HepG2 (cell line): Measurements from ENCODE around the gene MED15. TPM values are rescaled to one million over a fixed set of nuclear protein-coding genes. Genes with fewer than 3 reads are reported as not detected.
"Not testable (repeated sequence)": the region's sequence is repeated elsewhere in the genome, so short reads cannot be mapped to it uniquely, and the experiment has no call there.

ENCODE experiments used
- ATAC-seq: fragments of 200-7000 bp; cut with Tn5 transposase; 3 replicates; pipeline ENCODE4 v1.9.1; 2020; ENCODE audit warnings: mild to moderate bottlenecking, moderate library complexity
- BruUV-seq: library from RNA; stranded (reverse); fragments of 400-500 nt; replicated peaks from 2 replicates; lab custom pipeline; 2021; lab: Mats Ljungman, UMichigan
- CTCF ChIA-PET: fragments of 300-600 bp; formaldehyde crosslinking; extraction: SDS; loops from one replicate; lab custom pipeline; 2021; ENCODE audit warnings: low total read pairs, inconsistent platforms, low intra/inter-chr PET ratio; lab: Yijun Ruan, JAX
- POLR2A ChIA-PET: fragments of 350-600 bp; sonication (Branson Sonifier 250); formaldehyde crosslinking; loops from one replicate; lab custom pipeline; 2020; ENCODE audit warnings: antibody characterized with exemption, inconsistent platforms; lab: Yijun Ruan, JAX
- DNase-seq: peaks from one replicate; pipeline ENCODE4 v3.0.0-alpha.2; 2015; ENCODE audit warnings: low spot score
- FAIRE-seq: peaks from 3 replicates; lab custom pipeline; 2011; peaks lifted over from hg19 to GRCh38; lab: Jason Lieb, UNC
- H2AFZ ChIP-seq: one replicate; pipeline ENCODE4 v1.6.1; 2011; ENCODE audit warnings: low read length, inconsistent platforms
- H3K27ac ChIP-seq: fragments of 300-600 bp; 3 replicates; pipeline ENCODE4 v1.8.0; 2011; ENCODE audit warnings: mixed run types, mild to moderate bottlenecking, mixed read lengths, low read length, inconsistent platforms; ENCODE audit not compliant: insufficient read depth; ENCODE audit errors: extremely low read length
- H3K27me3 ChIP-seq, 2 experiments: fragments of 200-600 bp in 1 of 2; 2 replicates in 1 of 2; 3 replicates in 1 of 2; pipeline versions ENCODE4 v1.6.0 to v1.8.0; 2011; ENCODE audit warnings: low read length in 2 of 2, mild to moderate bottlenecking in 2 of 2, moderate library complexity in 2 of 2, inconsistent platforms in 1 of 2; ENCODE audit not compliant: insufficient read depth in 2 of 2, control insufficient read depth in 1 of 2
- H3K36me3 ChIP-seq, 2 experiments: fragments of 200-600 bp in 1 of 2; replicated peaks in 1 of 2; 2 replicates in 1 of 2; 3 replicates in 1 of 2; pipeline versions ENCODE4 v1.5.1 to v1.8.0; 2011; ENCODE audit warnings: low read length in 2 of 2, inconsistent platforms in 1 of 2; ENCODE audit not compliant: insufficient read depth in 2 of 2, control insufficient read depth in 1 of 2
- H3K4me1 ChIP-seq: 2 replicates; pipeline ENCODE4 v1.5.1; 2012; ENCODE audit warnings: low read length, inconsistent platforms; ENCODE audit not compliant: insufficient read depth
- H3K4me2 ChIP-seq: 2 replicates; pipeline ENCODE4 v1.6.0; 2011; ENCODE audit warnings: low read depth, low read length, inconsistent platforms
- H3K4me3 ChIP-seq, 3 experiments: fragments of 200-600 bp in 1 of 3; sonication (generic), shearing (Covaris generic) in 1 of 3; replicated peaks in 1 of 3; 2 replicates each; pipeline ENCODE4 v1.5.1; 2011 to 2016; ENCODE audit warnings: low read length in 3 of 3, inconsistent platforms in 2 of 3, low read depth in 2 of 3, mild to moderate bottlenecking in 2 of 3, control low read depth in 1 of 3, mixed read lengths in 1 of 3; ENCODE audit not compliant: insufficient read depth in 1 of 3
- H3K79me2 ChIP-seq: one replicate; pipeline ENCODE4 v1.6.1; 2011; ENCODE audit warnings: low read length, inconsistent platforms; ENCODE audit not compliant: insufficient read depth
- H3K9ac ChIP-seq: 2 replicates; pipeline ENCODE4 v1.6.0; 2011; ENCODE audit warnings: mild to moderate bottlenecking, low read depth, low read length, inconsistent platforms; ENCODE audit not compliant: insufficient read depth
- H3K9me3 ChIP-seq: 2 replicates; pipeline ENCODE4 v1.5.1; 2012; ENCODE audit warnings: mild to moderate bottlenecking, low read length
- H4K20me1 ChIP-seq: 2 replicates; pipeline ENCODE4 v1.6.0; 2011; ENCODE audit warnings: inconsistent platforms, mild to moderate bottlenecking, low read length, moderate library complexity; ENCODE audit not compliant: insufficient read depth
- GATA4 ChIP-seq: sonication (generic); IDR thresholded peaks from 2 replicates; pipeline ENCODE4 v1.6.1; 2016; ENCODE audit warnings: antibody characterized with exemption, low read depth, borderline replicate concordance
- MTF2 ChIP-seq: sonication (generic); formaldehyde crosslinking; IDR thresholded peaks from 2 replicates; pipeline ENCODE4 v1.5.0; 2020; ENCODE audit warnings: missing genetic modification reagents, borderline replicate concordance
- NCOA1 ChIP-seq: sonication (generic); formaldehyde crosslinking; IDR thresholded peaks from 2 replicates; pipeline ENCODE4 v1.9.0; 2021; ENCODE audit warnings: missing genetic modification reagents
- SRY ChIP-seq: sonication (generic); formaldehyde crosslinking; IDR thresholded peaks from 2 replicates; pipeline ENCODE4 v1.8.0; 2022; ENCODE audit warnings: mild to moderate bottlenecking, missing genetic modification reagents
- TP53 ChIP-seq: sonication (generic); formaldehyde crosslinking; conservative IDR thresholded peaks from 2 replicates; pipeline ENCODE4 v1.4.0; 2020; ENCODE audit warnings: missing genetic modification reagents
- WIZ ChIP-seq: sonication (generic); formaldehyde crosslinking; IDR thresholded peaks from 2 replicates; pipeline ENCODE4 v1.5.1; 2020; ENCODE audit warnings: mild to moderate bottlenecking, missing genetic modification reagents
- ZC3H4 ChIP-seq: sonication (generic); formaldehyde crosslinking; IDR thresholded peaks from 2 replicates; pipeline ENCODE4 v1.4.0; 2020; ENCODE audit warnings: missing genetic modification reagents, borderline replicate concordance
- ZEB1 ChIP-seq: IDR thresholded peaks from 2 replicates; pipeline ENCODE4 v1.6.1; 2012; ENCODE audit warnings: mild to moderate bottlenecking, low read depth, inconsistent platforms; ENCODE audit not compliant: insufficient replicate concordance
- ZKSCAN1 ChIP-seq: fragments of 150-350 bp; IDR thresholded peaks from 2 replicates; pipeline ENCODE4 v1.6.1; 2014; ENCODE audit warnings: low read length
- ZNF484 ChIP-seq: sonication (generic); formaldehyde crosslinking; IDR thresholded peaks from 2 replicates; pipeline ENCODE4 v1.5.1; 2020; ENCODE audit warnings: mild to moderate bottlenecking, low read depth, missing genetic modification reagents, borderline replicate concordance
- ZNF576 ChIP-seq: sonication (generic); formaldehyde crosslinking; IDR thresholded peaks from 2 replicates; pipeline ENCODE4 v1.4.0; 2020; ENCODE audit warnings: mild to moderate bottlenecking, missing genetic modification reagents
- ZNF670 ChIP-seq: sonication (generic); formaldehyde crosslinking; IDR thresholded peaks from 2 replicates; pipeline ENCODE4 v1.8.0; 2022; ENCODE audit warnings: mild to moderate bottlenecking, missing genetic modification reagents, borderline replicate concordance
- ZNF720 ChIP-seq: sonication (generic); formaldehyde crosslinking; IDR thresholded peaks from 2 replicates; pipeline ENCODE4 v1.4.0; 2020; ENCODE audit warnings: missing genetic modification reagents
- ZNF766 ChIP-seq: sonication (generic); formaldehyde crosslinking; IDR thresholded peaks from 2 replicates; pipeline ENCODE4 v1.5.0; 2020; ENCODE audit warnings: missing genetic modification reagents, borderline replicate concordance
- ZNF879 ChIP-seq: sonication (generic); formaldehyde crosslinking; IDR thresholded peaks from 2 replicates; pipeline ENCODE4 v1.8.1; 2023; ENCODE audit warnings: missing genetic modification reagents
- WGBS: methylation state at CpG from one replicate; pipeline ENCODE4 v1.1.6; 2017; ENCODE audit warnings: low lambda C conversion rate; 5-methylcytosine and 5-hydroxymethylcytosine counted together
- in situ Hi-C: cut with HindIII; loops from 2 replicates; pipeline ENCODE4 v1.10.0; 2017; ENCODE audit warnings: low pct_unique_long_range_greater_than_20kb; ENCODE audit not compliant: extremely low pct_ligation_motif_present
- intact Hi-C: fragments of 100-400 bp; cut with micrococcal nuclease; formaldehyde crosslinking; loops from one replicate; pipeline ENCODE4 v1.10.0; 2022; ENCODE audit not compliant: unreplicated experiment
- polyA plus RNA-seq, 8 experiments: library from polyadenylated mRNA; depleted of rRNA in 3 of 8; stranded (reverse) in 7 of 8; unstranded in 1 of 8; fragments of >200 nt; fragmentation: Illumina TruSeq in 4 of 8; extraction: Trizol in 4 of 8; gene quantifications; 2 replicates each; pipeline versions ENCODE4 v1.2.1 to v1.2.3, GENCODE V29; 2011 to 2016; ENCODE audit warnings: low read depth in 4 of 8, missing spikeins in 1 of 8, mixed read lengths in 1 of 8; ENCODE audit not compliant: insufficient read depth in 1 of 8
- total RNA-seq, 5 experiments: library from RNA; depleted of rRNA; stranded (reverse); fragments of >200 nt; fragmentation: Illumina TruSeq; extraction: Trizol; gene quantifications; 2 replicates each; pipeline ENCODE4 v1.2.3, GENCODE V29; 2016; ENCODE audit warnings: low read depth in 1 of 5
- TF ChIP-seq, protein P1 (sequence below): sonication (generic); formaldehyde crosslinking; IDR thresholded peaks from 2 replicates; pipeline ENCODE4 v1.4.0; 2020; ENCODE audit warnings: missing genetic modification reagents

MED15 gene
- total and polyA plus RNA-seq, 2 of the 13 experiments (the other 11 are each of a cell fraction or from before 2014, with no cell fraction given): 14.3 to 27.0 TPM

DNA sequence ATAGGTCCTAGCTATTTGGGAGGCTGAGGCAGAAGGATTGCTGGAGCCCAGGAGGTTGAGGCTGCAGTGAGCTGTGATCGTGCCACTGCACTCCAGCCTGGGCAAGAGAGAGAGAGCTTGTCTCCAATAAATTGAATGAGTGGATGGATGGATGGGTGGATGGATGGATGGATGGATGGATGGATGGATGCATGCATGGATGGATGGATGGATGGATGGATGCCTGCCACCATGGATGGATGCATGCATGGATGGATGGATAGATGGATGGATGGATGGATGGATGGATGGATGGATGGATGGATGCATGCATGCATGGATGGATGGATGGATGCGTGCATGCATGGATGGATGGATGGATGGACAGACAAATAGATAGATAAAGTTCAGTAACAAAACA lies 36.9 kb upstream of the MED15 start:
- H3K4me2 ChIP-seq, FAIRE-seq, H2AFZ ChIP-seq, H3K9ac ChIP-seq, intact Hi-C loops, H3K36me3 ChIP-seq, H3K4me3 ChIP-seq, DNase-seq, H3K27ac ChIP-seq, in situ Hi-C loops, H4K20me1 ChIP-seq, H3K4me1 ChIP-seq, ATAC-seq, H3K79me2 ChIP-seq, CTCF ChIA-PET, H3K9me3 ChIP-seq, H3K27me3 ChIP-seq, POLR2A ChIA-PET, BruUV-seq: not testable (repeated sequence)
- 96% methylated on average over 2 of the region's 2 CpGs for WGBS

DNA sequence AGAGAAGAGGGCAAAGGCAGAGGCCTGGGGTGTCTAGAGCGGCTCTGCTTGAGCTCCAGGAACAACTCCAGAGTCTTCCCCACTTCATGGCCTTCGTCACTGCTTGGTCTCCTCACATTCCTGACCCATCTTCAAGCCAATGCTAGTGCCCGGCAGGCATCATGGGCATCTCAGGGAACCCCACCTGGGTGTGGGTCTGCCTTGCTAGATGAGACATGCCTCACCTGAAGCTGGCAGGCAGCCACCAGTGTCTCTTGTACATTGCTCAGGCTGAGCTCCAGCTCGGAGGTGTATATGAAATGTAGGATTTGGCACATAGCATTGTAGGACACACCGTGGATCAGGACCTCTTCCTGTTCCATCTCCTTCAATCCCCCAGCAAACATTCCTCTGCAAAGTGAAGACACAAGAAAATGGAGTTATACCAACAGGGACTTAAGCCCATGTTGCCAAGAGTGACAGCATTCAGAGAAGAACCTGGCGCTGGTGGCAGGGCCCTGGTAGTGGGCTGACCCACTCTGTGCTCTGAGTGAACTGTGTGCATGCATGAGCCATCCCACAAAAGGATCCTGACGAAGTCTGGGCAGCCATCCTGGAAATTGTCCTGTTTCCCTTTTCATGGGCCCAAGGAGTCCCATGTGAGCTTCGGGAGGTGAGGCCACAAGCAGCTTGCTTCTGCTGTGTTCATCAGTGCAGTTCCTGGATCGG lies 36.1 kb upstream of the MED15 start:
- Histone ChIP-seq H3K9me3 (no peaks in the 10 kb centered on the region), H3K4me3 (no peak overlapping the region), H3K27ac (no peak overlapping the region), H2AFZ (no peak overlapping the region), H3K4me2 (no peak overlapping the region), H3K27me3 (no peaks in the 10 kb centered on the region), H3K79me2 (no peaks in the 10 kb centered on the region), H3K36me3 (peaks cover 3 to 6% of the 10 kb centered on the region in 2 experiments; a peak in 3 of 5 replicates), H4K20me1 (no peaks in the 10 kb centered on the region), H3K9ac (no peak overlapping the region), H3K4me1 (no peaks in the 10 kb centered on the region)
- ATAC-seq: no peak
- BruUV-seq: no TSS peak
- FAIRE-seq: no peak
- DNase-seq: no peak
- no peak for TF ChIP-seq NCOA1 (CRISPR knock-in tag)
- TF ChIP-seq ZNF484 (CRISPR knock-in tag): no peak
- TF ChIP-seq ZC3H4 (CRISPR knock-in tag): no peak
- TF ChIP-seq, protein P1, sequence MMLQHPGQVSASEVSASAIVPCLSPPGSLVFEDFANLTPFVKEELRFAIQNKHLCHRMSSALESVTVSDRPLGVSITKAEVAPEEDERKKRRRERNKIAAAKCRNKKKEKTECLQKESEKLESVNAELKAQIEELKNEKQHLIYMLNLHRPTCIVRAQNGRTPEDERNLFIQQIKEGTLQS: no peak
- TF ChIP-seq ZNF720 (CRISPR knock-in tag): no peak
- TF ChIP-seq ZNF576: no peak
- TF ChIP-seq SRY (CRISPR knock-in tag): no peak
- no peak for TF ChIP-seq ZNF670 (CRISPR knock-in tag)
- TF ChIP-seq ZEB1: no peak
- no peak for TF ChIP-seq MTF2 (CRISPR knock-in tag)
- TF ChIP-seq ZKSCAN1: no peak
- TF ChIP-seq WIZ (CRISPR knock-in tag): no peak
- no peak for TF ChIP-seq TP53 (CRISPR knock-in tag)
- TF ChIP-seq ZNF766 (CRISPR knock-in tag): no peak
- no peak for TF ChIP-seq ZNF879 (CRISPR knock-in tag)
- TF ChIP-seq GATA4: no peak
- POLR2A ChIA-PET: no interaction called here
- CTCF ChIA-PET: no interaction called here
- in situ Hi-C loops: no loop called here
- 96% methylated on average over 9 of the region's 9 CpGs for WGBS
- intact Hi-C loops: no loop called here
